NT2/D1 (cell line): ENCODE measurements around the gene GPRIN1.

Source experiments
- DNase-seq: peaks from one replicate; pipeline ENCODE4 v3.0.0-alpha.2; 2011; ENCODE audit warnings: low read depth, low spot score
- H3K27me3 ChIP-seq: 2 replicates; pipeline ENCODE4 v1.6.0; 2011; ENCODE audit warnings: mild to moderate bottlenecking; ENCODE audit not compliant: insufficient read length, insufficient read depth
- H3K36me3 ChIP-seq: 2 replicates; pipeline ENCODE4 v1.6.1; 2011; ENCODE audit warnings: mild to moderate bottlenecking, low read length, mixed read lengths; ENCODE audit not compliant: insufficient read depth, insufficient read length
- H3K4me1 ChIP-seq: 2 replicates; pipeline ENCODE4 v1.5.1; 2011; ENCODE audit not compliant: insufficient read depth, insufficient read length
- H3K4me3 ChIP-seq: 2 replicates; pipeline ENCODE4 v1.5.1; 2011; ENCODE audit warnings: low read depth; ENCODE audit not compliant: insufficient read length
- H3K9ac ChIP-seq: 2 replicates; pipeline ENCODE4 v1.6.0; 2011; ENCODE audit warnings: low read depth; ENCODE audit not compliant: insufficient read length
- H3K9me3 ChIP-seq: 2 replicates; pipeline ENCODE4 v1.5.1; 2011; ENCODE audit warnings: mild to moderate bottlenecking, low read length; ENCODE audit not compliant: insufficient read depth
- SUZ12 ChIP-seq: IDR thresholded peaks from 2 replicates; pipeline ENCODE4 v1.6.1; 2011; ENCODE audit not compliant: insufficient read length, insufficient read depth; ENCODE audit errors: extremely low read depth
- YY1 ChIP-seq: IDR thresholded peaks from 2 replicates; pipeline ENCODE4 v1.6.1; 2011; ENCODE audit not compliant: insufficient read length, insufficient read depth
- ZNF274 ChIP-seq: IDR thresholded peaks from 2 replicates; pipeline ENCODE4 v1.6.1; 2011; ENCODE audit warnings: mild to moderate bottlenecking, low read depth, low read length

Gene GPRIN1

DNA sequence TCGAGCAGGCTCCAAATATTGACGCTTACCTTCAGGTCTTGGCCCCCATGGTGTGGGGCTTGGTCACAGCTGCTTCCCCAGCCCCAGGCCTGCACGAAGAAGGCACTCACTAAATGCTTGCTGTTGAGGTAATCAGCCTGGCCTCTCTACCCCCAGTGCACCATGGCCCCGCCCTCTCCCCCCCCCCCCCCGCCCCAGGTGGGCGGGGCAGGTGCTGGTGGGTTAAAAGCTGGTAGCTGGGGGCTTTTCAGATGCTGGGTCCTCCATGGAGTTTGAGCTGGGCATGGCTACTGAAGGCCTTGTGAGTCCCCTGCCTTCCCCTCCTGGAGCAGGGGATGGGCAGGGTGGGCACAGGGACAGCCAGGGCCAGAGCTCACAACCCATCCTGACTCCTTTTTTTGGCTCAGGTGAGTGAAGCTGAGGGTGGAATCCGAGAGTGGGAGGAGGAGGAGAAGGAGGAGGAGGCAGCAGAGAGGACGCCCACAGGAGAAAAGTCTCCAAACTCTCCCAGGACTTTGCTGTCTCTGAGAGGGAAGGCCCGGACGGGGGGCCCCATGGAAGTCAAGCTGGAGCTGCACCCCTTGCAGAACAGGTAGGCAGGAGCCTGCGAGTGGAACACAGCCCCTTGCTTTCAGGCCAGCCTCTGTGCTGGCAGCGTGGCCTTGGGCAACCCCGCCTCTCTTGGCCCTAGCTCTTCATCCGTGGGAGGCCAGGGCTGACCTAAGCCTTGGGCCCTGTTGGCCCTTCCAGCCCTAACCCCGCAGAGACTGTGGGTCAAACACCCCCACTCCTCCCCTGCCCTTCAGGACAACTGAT, 32.9 kb upstream of the GPRIN1 start:
- peak overlapping the region; percentile 32 for H3K9ac ChIP-seq
- no peaks in the 10 kb centered on the region for H3K9me3 ChIP-seq
- no peaks in the 10 kb centered on the region for H3K27me3 ChIP-seq
- peaks cover 18% of the 10 kb centered on the region for H3K4me1 ChIP-seq
- DNase-seq, result no peak
- no peaks in the 10 kb centered on the region for H3K36me3 ChIP-seq
- TF ChIP-seq SUZ12 (no peak), YY1 (no peak), ZNF274 (no peak)
- no peak overlapping the region for H3K4me3 ChIP-seq

DNA sequence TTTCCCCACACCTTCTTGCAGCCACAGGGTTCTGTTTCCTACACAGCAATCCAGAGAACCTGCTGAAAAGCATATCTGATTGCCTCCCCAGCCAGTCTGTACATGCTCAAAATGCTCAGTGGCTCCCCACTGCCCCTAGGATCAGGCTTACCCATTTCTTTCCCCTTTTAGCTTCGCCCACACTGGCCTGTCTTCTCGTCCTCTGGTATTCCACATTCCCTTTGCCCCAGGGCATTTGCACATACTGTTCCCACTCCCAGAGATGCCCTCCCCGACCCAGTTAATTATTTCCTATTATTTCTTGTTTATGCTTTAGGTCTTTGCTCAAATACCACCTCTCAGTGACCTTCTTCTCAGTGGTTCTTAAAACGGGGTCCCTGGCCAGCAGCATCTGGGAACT, 30.7 kb upstream of the GPRIN1 start:
- no peak overlapping the region for H3K9ac ChIP-seq
- H3K4me3 ChIP-seq, result no peak overlapping the region
- no peak for TF ChIP-seq YY1
- TF ChIP-seq SUZ12, result no peak
- no peak for TF ChIP-seq ZNF274
- H3K36me3 ChIP-seq, result no peaks in the 10 kb centered on the region
- no peak for DNase-seq
- H3K27me3 ChIP-seq, result no peaks in the 10 kb centered on the region
- H3K9me3 ChIP-seq, result no peaks in the 10 kb centered on the region
- H3K4me1 ChIP-seq, result peaks cover 11% of the 10 kb centered on the region

DNA sequence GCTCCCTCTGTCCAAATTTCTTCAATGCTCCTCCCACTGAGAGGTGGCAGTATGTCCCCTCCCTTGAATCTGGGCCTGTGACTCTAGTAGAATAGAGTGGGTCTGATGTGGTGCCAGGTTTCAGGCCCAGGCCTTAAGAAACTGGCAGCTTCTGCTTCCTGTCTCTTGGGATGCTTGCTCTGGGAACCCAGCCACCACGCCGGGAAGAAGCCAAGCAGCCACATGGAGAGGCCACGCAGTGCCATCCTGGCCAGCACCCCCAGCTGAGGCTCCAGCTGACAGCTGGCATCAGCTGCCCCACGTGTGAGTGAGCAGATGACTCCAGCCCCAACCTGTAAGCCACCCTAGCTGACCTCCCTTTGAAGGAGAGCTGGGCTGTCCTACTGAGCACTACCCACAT, 30.0 kb upstream of the GPRIN1 start:
- no peak overlapping the region for H3K4me3 ChIP-seq
- peaks cover 9% of the 10 kb centered on the region for H3K4me1 ChIP-seq
- TF ChIP-seq SUZ12 (no peak), YY1 (no peak), ZNF274 (no peak)
- no peaks in the 10 kb centered on the region for H3K27me3 ChIP-seq
- no peaks in the 10 kb centered on the region for H3K36me3 ChIP-seq
- H3K9me3 ChIP-seq, result no peaks in the 10 kb centered on the region
- DNase-seq, result no peak
- no peak overlapping the region for H3K9ac ChIP-seq

DNA sequence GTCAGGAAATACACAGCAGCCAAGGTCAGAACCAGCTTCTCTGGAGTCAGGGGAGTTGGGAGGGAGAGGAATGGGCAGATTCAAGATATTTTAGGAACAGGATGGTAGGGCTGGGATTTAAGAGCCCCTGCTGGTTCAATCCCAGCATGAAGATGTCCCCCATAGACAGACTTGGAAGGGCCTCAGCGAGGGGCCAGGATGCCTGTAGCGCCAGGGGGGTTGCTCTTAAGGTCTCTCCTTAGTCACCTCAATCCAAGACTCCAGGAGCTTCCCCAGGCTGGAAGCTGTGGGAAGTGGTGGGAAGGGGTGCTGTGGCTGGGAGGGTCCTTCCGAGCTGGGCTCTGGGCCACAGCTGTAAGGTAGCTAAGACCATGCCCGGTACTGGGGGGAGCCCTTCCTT, 29.3 kb upstream of the GPRIN1 start:
- Histone ChIP-seq H3K36me3 (no peaks in the 10 kb centered on the region), H3K4me3 (no peak overlapping the region), H3K27me3 (no peaks in the 10 kb centered on the region), H3K9me3 (no peaks in the 10 kb centered on the region), H3K9ac (no peak overlapping the region), H3K4me1 (peaks cover 5% of the 10 kb centered on the region)
- DNase-seq, result no peak
- TF ChIP-seq YY1, result no peak
- TF ChIP-seq SUZ12, result no peak
- no peak for TF ChIP-seq ZNF274

DNA sequence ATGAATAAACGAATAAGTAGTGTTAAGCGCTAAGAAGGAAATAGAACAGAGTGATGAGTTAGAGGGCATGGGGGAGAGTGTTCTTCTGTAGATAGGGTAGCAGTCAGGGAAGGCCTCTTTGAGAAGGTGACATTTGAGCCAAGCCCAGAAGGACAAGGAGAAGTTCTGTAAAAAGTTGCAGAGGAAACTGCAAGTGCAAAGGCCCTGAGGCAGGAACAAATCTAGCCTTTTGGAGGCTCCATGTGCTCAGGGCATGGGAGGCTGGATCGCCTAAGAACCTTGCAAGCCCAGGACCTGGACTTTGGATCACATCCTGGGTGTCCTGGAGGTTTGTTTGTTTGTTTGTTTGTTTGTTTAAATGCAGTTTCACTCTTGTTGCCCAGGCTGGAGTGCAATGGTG, 28.5 kb upstream of the GPRIN1 start:
- no peaks in the 10 kb centered on the region for H3K27me3 ChIP-seq
- H3K36me3 ChIP-seq, result no peaks in the 10 kb centered on the region
- peaks cover 2% of the 10 kb centered on the region for H3K4me1 ChIP-seq
- TF ChIP-seq SUZ12, result no peak
- TF ChIP-seq YY1, result no peak
- no peak for TF ChIP-seq ZNF274
- no peaks in the 10 kb centered on the region for H3K9me3 ChIP-seq
- no peak overlapping the region for H3K9ac ChIP-seq
- no peak overlapping the region for H3K4me3 ChIP-seq
- DNase-seq, result no peak

DNA sequence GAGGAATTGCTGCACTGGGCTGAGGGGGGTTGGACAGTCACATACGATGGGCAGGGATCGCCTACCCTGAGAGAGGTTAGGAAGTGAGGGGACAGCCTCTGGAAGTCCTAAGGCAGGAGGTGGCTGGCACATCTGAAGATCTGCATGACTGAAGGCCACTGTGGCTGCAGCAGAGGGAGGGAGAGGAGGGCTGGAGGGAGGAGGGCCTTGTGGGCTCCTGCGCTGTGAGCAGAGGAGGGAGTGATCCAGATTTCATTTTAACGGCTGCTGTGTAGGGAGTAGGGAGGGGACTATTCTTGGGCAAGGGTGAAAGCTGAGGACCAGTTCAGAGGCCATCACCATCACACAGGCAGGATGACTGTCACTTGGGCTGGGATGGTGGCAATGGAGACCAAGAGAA, 27.6 kb upstream of the GPRIN1 start:
- DNase-seq, result no peak

DNA sequence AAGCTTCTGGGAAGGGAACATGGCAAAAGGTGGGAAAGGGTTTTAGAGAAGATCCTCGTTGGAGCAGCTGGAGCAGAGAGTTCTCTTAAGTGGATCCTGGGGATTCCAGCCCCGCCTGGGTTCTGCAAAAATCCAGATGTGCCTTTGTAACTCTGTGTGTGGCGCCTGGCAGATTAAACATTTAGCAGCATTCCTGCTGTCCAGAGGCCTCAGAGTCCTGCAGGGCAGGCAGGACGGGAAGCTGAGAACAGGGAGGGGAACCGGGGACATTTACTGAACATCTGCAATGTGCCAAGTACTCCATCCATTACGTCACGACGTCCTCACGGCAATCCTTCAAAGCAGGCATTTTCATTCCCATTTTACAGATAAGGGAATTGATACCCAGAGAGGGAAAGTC, 26.5 kb upstream of the GPRIN1 start:
- Histone ChIP-seq H3K9ac (no peak overlapping the region), H3K9me3 (no peaks in the 10 kb centered on the region), H3K27me3 (peaks cover 5% of the 10 kb centered on the region), H3K4me1 (peaks cover 2% of the 10 kb centered on the region), H3K36me3 (no peaks in the 10 kb centered on the region), H3K4me3 (no peak overlapping the region)
- no peak for TF ChIP-seq YY1
- TF ChIP-seq SUZ12, result no peak
- no peak for TF ChIP-seq ZNF274
- no peak for DNase-seq

More for the DNA sequence above, 27.6 kb upstream of the GPRIN1 start:
- no peaks in the 10 kb centered on the region for H3K27me3 ChIP-seq
- TF ChIP-seq ZNF274 (no peak), YY1 (no peak), SUZ12 (no peak)
- H3K9me3 ChIP-seq, result no peaks in the 10 kb centered on the region
- H3K4me1 ChIP-seq, result peaks cover 2% of the 10 kb centered on the region
- H3K36me3 ChIP-seq, result no peaks in the 10 kb centered on the region
- H3K9ac ChIP-seq, result no peak overlapping the region
- no peak overlapping the region for H3K4me3 ChIP-seq
